NOMO-1 (cell line): ENCODE measurements around the gene ACOX3.
"Not testable (repeated sequence)": the region's sequence is repeated elsewhere in the genome, so short reads cannot be mapped to it uniquely, and the experiment has no call there.

ENCODE experiments used
- DNase-seq, 2 experiments: peaks; one replicate each; lab custom pipeline; 2025; ENCODE audit not compliant: unreplicated experiment in 2 of 2; lab: John Stamatoyannopoulos, UW

Gene ACOX3

GRCh38 chr4:8440492-8441311 is at the start of gene ACOX3, which contains the start of gene TRMT44:
ACOX3 (minus strand) TSS chr4:8440723; CDS start chr4:8416521, 24,202 bp downstream.
TRMT44 (plus strand) TSS chr4:8440777; CDS start chr4:8440823, 46 bp downstream.
- DNase-seq, result peak; percentile 74 to 80

DNA sequence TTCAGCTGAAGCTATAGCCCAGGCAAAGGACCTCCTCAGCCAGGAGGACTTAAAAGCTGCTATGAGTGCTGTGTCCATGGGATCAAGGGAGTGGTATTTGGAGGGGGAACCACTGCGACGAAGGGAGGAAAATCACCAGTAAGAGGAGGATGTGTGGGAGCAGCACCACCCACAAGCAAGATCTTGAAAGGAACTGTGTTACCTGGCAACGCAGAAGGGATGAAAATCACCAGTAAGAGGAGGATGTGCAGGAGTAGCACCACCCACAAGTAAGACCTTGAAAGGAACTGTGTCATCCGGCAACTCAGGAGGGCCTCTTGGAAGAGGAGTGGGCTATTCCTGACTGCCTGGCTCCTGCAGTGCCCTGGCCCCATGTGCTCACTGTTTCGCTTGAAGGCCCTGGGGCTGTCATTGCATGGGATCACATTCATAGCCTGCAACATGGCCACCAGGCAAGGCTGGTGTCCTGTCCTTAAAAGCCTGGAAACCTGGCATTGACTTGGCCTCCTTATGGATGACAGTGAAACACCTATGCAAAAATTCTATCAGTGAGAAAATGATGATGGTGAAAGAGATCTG is 48.4 kb upstream of the ACOX3 start:
- no peak for DNase-seq

DNA sequence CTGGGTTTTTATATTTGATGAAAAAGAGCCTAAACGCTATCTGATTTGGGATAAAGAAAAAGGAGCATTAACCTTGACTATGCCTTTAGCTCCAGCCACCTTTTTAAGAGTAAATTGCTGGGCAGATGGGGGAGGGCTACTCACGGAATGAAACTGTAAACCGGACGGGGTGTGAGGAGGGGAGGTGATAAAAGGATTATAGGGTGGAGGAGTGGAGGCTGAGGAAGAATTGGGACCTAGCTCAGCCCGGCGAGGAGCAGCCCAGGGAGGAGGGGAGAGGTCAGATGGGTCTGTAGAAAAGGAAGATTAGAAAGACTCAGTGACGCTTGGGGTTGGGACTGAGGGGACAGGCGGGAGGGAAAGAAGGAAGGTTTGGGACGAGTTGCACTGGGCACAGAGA is 46.1 kb upstream of the ACOX3 start:
- DNase-seq, result not testable (repeated sequence)

GRCh38 chr4:8480221-8480620 is 39.7 kb upstream of the ACOX3 start:
- DNase-seq, result no peak

DNA sequence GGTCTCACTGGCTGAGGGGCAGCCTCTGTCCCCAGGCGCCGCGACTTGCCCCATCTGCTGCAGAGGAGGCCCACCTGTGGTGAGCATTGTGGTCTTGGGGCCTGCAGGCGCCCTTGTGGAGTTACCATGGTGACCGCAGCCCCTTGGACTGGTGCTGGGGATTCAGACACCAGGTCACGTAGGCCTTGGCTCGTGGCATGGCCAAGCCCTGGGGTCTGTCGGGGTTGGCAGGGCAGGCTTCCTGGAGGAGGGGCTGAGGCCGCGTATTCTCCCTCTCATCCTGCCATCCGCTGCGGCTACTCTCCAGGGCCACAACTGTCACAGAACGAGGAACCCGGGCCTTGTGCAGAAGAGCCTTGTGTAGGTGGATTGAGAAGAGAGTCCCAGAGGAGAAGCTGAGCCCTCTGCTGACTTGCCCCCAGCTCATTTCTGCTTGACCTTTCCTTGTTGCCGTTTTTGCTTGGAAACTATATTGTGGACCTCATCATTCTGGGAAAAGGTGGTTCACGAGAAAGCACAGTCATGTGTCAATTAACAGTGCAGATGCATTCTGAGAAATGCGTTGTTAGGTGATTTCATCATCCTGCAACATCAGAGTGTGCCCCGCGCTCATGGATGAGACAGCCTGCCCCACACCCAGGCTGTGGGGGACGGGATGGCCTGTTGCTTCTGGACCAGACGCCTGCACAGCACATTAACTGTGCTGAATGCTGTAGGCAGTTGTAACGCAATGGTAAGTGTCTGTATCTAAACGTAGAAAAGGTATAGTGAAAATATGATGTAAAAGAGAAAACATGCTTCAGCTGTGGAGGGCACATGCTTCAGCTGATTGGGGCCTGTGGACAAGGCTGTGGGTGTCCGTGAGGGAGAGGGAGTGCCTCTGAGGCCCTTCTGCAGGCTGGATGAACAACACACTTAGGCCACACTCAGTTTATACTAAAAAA is 38.5 kb upstream of the ACOX3 start:
- DNase-seq, result no peak

DNA sequence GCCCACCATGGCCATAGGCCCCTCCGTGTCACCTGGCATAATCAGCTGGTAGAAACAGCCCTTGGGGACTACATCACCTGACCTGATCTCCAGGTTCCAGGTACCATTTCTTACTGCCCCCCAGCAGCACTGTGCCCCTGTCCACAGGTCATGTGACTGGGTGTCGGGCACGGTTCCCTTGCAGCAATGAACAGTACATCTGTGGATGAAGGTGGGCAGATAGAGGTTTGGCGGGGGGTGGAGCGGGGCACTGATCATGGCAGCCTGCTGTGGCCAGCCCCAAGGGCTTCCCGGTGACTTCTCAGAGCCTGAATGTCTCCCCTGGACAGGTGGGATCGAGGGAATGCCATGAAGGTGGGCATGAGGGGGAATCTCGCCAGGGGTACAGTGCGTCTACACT is 37.8 kb upstream of the ACOX3 start:
- DNase-seq, result no peak

DNA sequence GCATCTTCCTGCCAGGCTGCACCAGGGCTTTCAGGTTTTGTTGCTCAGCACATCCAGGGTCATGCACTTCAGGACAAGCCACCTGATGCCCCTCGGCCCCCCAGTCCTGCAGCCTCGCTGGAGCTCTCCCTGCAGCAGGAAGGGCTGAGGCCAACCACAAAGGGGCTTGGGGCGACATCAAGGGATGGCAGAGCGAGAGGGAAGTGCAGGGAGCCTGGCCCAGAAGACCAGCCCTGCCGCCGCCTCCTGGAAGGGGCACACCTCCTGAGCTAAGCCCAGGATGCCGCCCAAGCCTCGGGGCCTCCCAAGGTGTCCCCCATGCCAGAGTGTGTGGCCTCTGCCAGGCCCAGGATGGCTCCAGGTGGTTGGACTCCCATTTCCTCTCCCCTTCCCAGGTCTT is 37.2 kb upstream of the ACOX3 start:
- DNase-seq, result no peak

DNA sequence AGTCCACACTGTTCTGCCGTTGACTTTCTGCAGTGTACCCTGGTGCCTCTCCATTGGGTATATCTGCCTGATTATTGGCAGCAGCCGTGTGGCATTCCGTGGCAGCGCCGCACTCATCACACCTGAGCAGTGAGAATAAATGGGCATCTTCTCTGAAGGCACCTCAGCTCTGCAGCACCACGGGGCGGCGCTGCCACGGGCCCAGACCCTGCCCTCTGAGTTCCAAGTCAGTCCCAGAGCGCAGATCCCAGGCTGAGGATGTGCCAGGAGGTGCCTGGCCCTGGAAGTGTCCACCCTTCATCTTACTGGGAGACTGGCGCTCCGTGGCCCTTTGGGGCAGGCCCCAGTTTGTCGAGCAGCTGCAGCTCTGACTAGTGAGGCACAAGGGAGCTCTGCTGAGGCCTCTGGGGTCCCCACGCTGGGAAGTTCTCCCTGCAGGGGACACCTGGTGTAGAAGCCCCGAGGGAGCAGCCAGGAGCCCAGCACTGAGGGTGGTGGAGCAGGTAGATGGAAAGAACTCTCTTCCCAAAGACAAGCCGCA is 36.6 kb upstream of the ACOX3 start:
- DNase-seq, result no peak

GRCh38 chr4:8475751-8476575 is 35.4 kb upstream of the ACOX3 start:
- no peak for DNase-seq

DNA sequence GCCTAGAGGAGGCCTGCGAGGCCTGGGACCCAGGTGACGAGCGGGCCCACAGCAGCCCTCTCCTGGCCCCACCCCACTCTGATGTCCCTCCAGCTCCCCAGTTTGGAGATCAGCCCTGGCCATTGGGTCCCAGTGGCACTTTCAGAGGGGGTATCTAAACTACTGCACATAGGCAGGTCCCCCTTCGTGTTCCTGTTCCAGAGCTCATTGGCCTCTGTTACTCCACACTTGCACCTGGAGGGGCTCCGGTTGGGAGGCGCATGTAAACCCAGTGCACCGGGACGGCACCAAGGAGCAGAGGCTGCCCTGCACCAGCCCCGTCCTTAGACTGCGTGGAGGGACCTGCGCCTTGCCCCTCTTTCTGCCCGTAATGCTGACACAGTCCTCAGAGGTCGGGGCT is 34.3 kb upstream of the ACOX3 start:
- no peak for DNase-seq

- DNase-seq, result no peak
Observed at GRCh38 chr4:8473920-8474590, 33.5 kb upstream of the ACOX3 start.

GRCh38 chr4:8473198-8473919 is 32.8 kb upstream of the ACOX3 start:
- no peak for DNase-seq

DNA sequence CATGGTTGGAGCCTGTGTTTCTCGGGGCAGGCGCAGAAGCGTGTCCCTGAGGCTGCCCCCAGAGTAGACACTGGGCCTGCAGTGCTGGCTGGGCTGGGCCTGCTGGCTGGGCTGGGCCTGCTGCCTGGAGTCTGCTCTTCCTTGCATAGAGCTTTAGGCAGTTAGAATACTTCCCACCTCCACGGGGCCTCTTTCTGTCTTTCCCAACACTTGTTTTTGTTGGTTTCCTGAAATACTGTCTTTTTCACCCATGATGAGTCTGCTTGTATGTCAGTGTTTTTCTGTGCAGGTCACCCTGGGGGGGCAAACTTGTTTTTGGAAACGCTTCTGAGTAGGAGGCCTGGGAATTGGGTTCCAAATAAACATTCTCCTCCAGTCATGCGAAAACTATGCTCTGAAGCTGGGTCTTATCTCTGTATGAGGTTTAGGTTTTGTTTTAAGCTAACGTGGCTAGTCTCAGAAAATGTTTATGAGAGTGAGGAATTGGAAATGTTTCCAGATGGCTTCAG is 32.2 kb upstream of the ACOX3 start:
- DNase-seq, result no peak

- DNase-seq, result no peak
Observed at GRCh38 chr4:8472158-8472688, 31.7 kb upstream of the ACOX3 start.

- no peak for DNase-seq
Observed at GRCh38 chr4:8471211-8471875, 30.8 kb upstream of the ACOX3 start.

DNA sequence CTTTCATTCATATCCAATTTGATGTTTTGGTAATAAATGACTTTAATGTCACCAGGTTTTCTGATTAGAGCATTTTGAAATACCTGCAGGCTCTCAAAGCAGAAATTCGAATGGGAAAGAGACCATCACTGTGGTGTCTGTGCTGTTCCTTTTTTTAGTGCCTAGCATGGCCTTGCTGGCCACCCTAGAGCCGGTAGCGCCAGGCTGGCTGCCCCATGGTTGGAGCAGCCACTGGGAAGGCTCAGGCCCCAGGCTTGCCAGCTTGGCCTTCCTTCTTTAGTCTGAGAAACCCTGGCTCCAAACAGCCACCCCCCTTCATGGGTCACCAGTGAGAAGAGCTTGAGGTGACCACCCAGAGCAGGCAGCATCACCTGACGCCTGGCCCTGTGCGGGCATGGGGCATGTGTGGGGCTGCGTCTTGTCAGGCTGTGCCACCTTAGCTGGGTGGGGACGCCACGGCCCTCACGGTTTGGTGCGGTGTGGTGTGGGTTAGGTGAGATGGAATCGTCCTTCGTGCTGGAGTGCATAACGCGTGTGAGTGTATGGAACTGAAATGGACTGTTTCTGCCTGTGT is 30.0 kb upstream of the ACOX3 start:
- no peak for DNase-seq

DNA sequence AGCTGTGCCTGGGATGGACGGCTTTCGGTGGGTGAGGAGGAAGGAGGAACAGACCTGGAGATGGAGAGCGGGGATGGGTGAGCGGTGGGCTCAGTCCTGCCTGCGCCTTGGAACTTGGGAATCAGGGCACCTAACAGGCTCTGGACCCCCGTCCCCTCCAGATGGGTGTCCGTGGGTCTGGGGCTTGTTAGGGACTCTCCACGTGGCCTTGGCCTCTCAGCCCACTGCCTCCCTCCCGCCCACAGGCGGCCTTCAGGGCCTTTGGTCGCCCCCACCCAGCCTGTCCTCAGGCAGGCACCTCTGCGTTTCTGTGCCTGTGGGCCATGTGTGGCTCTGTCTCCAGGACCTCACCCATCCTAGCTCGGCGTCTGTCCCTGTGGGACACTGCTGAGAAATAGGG is 29.0 kb upstream of the ACOX3 start:
- no peak for DNase-seq
